HG03064 (cell line): ENCODE data around the gene ITGB5.

Experiments used
- ATAC-seq: cut with Tn5 transposase; IDR thresholded peaks from one replicate; pipeline ENCODE4 v1.9.1; 2021; ENCODE audit warnings: low read depth; ENCODE audit not compliant: unreplicated experiment

Gene ITGB5, protein sequence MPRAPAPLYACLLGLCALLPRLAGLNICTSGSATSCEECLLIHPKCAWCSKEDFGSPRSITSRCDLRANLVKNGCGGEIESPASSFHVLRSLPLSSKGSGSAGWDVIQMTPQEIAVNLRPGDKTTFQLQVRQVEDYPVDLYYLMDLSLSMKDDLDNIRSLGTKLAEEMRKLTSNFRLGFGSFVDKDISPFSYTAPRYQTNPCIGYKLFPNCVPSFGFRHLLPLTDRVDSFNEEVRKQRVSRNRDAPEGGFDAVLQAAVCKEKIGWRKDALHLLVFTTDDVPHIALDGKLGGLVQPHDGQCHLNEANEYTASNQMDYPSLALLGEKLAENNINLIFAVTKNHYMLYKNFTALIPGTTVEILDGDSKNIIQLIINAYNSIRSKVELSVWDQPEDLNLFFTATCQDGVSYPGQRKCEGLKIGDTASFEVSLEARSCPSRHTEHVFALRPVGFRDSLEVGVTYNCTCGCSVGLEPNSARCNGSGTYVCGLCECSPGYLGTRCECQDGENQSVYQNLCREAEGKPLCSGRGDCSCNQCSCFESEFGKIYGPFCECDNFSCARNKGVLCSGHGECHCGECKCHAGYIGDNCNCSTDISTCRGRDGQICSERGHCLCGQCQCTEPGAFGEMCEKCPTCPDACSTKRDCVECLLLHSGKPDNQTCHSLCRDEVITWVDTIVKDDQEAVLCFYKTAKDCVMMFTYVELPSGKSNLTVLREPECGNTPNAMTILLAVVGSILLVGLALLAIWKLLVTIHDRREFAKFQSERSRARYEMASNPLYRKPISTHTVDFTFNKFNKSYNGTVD

DNA sequence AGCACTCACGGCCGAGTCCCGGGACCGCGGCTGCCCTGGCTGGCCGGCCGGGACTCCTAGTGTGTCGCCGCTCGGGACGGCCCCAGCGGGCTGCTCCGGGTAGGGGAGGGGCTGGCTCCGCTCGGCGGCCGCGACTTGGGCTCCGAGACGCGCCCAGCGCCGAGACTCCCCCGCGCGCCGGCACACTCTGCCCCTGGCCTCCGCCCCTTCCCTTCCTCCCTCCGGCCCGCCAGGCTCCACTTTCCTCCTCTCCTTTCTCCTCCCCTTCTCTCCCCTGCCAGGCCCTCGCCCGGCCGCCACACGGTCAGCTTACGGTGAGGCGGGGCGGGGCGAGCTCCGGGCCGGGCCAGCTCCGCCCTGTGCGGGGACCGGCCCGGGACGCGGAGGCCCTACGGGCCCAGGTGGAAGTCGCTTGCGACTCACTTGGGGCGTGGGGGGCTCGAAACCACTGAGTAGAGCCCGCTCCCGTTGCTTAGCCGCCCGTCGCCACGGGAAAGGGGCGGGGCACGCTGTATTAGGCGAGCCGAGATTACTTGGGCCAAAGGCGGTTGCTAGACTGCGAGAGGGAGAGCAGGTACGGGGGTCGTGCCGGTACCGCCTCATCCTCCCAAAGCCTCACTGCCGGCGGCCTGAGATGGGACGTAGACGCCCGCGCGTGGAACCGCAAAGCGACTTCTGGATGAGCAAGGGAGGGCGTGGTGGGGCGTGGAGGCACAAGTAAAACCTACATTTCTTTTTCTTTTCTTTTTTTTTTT is at the start of gene ITGB5:
Gene ITGB5 (minus strand): TSS at position 189 of the 755 bp plus-strand sequence. CDS start 365 bp downstream, outside the sequence.
- ATAC-seq = peak; percentile 54

- ATAC-seq = no peak
Observed at GRCh38 chr3:124935794-124936542, 48.8 kb upstream of the ITGB5 start.

DNA sequence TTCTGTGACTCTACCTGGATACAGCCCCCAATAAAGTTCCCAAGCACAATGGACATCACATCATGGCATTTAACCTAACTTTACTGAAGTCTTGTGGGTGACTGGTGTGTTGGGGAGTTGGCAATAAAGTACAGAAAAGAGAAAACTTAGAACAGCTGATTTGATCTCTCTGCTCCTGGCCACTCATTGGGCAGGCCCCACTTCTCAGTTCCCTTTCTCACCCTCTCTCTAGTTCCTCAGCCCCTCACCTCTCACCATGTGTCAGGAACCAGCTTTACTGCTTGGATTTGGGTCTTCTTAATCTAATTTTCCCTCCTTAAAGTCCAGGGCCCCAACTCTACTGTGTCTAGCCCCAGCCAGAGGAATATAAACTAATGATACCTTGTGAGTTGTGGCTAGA is 48.1 kb upstream of the ITGB5 start:
- no peak for ATAC-seq

- ATAC-seq = no peak
Observed at GRCh38 chr3:124934577-124934976, 47.4 kb upstream of the ITGB5 start, which contains the start of gene MUC13. MUC13 (minus strand) TSS chr3:124934751; CDS start chr3:124934712, 39 bp downstream.

DNA sequence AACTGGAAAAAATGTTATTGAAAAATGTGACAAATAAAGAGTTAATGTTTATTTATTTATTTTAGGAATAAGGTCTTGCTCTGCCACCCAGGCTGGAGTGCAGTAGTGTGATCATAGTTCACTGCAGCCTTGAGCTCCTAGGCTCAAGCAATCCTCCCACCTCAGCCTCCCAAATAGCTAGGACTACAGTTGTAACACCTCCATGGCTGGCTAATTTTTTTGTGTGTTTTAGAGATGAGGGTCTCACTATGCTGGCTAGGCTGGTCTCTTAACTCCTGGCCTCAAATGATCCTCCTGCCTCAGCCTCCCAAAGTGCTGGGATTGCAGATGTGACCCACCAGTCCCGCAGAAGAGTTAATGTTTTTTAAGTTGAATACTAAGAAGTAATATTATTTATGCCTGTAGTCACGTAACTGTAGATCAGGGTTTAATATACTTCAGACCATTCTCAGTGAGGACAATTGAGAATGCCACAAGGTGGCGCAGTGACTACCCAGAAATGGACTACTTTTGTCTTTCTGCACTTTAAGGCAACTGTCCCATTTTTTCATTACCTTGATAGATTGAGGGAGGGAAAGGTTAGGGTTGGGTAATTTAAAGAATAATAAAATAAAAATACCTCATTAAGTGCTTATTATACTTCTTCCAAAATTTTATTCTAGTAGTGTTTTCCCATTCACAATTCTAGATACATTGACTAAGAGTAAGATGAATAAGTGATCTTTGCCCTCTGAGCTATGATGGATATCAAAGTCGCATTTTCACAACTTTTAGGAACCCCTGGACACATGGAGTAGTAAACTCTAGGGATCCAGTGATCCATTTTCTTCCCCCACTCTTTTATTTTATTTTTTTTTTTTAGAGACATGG is 41.4 kb upstream of the ITGB5 start:
- no peak for ATAC-seq

- peak; percentile 66 for ATAC-seq
Observed at GRCh38 chr3:124927574-124928045, 40.4 kb upstream of the ITGB5 start.

GRCh38 chr3:124926426-124927101 is 39.4 kb upstream of the ITGB5 start:
- ATAC-seq = no peak

DNA sequence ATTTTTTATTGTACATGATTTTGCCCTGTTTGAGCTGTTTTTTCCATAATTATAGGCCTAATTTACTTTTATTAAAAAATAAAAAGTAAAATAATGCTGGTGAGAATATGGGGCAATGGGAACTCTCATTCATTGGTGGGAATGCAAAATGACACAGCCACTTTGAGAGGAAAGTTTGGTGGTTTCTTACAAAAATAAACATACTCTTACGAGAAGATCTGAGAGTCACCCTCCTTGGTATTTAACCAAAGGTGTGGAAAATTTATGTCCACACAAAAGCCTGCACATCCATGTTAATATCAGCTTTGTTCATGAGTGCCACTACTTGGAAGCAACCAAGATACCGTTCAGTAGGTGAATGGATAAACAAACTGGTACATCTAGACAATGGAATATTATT is 37.6 kb upstream of the ITGB5 start:
- ATAC-seq = no peak

GRCh38 chr3:124923833-124924232 is 36.7 kb upstream of the ITGB5 start:
- no peak for ATAC-seq

DNA sequence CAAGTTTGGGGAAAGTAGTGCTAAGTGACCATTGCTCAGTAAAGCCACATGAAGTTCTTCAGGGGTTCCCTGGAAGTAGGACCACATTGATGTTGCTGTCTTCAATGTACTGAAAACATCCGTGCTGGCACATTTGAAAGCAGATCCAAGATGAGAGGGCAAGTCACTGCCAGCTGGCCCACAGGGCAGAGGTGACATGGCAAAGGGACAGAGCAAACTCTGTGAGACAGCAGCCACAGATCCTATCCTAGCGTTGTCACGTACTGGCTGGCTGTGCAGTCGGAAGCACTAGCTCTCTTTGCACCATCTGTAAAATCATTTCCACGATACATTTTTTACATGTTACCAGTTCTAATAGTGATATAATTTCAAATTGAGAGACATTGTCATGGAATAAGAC is 33.6 kb upstream of the ITGB5 start:
- no peak for ATAC-seq

- ATAC-seq = no peak
Observed at GRCh38 chr3:124919756-124920155, 32.6 kb upstream of the ITGB5 start.

DNA sequence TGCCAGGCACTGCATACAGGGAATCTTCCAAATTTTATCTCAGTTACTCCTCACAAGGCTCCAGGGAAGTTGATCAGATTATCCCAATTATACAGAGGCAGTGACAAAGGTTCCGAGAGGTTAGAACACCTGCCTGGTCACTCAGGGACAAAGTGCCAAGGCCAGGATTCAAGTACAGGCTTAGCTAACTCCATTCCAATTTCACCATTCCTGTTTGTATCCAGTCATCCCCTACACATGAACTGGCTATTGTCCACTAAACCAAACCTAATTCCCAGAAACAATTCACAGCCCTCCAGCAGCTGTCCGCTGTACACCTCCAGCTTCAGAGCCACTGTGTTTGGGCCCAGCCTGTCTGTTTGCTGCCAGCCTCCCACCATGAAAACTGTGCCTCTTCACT is 31.4 kb upstream of the ITGB5 start:
- no peak for ATAC-seq

DNA sequence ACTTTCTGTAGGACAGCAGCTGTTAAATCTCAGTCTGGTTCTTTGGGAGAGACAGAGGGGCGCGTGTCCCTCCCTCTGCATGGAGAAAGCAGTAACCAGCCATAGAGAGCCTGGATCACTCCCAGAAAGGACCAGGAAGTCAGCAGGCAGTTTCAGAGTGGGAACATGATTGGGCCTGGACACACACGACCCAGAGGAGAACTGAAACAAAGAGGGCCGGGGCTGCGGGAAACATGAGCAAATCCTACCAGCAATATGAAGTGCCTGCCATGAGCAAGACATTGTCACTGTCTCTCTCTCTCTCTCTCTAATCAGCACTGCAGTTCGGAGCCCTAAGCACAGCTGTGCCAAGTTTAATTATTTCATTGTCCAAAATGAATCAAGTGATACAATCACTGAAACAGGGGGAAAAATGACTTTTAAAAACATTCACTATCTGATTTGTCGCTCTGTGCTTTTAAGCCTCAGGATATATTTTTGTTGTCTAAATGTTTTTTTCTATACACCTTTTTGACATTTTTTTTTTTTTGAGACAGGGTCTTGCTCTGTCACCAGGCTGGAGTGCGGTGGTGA is 29.8 kb upstream of the ITGB5 start:
- no peak for ATAC-seq

- no peak for ATAC-seq
Observed at GRCh38 chr3:124915254-124915653, 28.1 kb upstream of the ITGB5 start.

GRCh38 chr3:124907957-124908356 is 20.8 kb upstream of the ITGB5 start:
- ATAC-seq = no peak

GRCh38 chr3:124904835-124905492 is 17.8 kb upstream of the ITGB5 start:
- ATAC-seq = no peak

- no peak for ATAC-seq
Observed at GRCh38 chr3:124903896-124904834, 17.0 kb upstream of the ITGB5 start.
